ENCODE results near the gene BMP6. TPM values are rescaled to one million over a fixed set of nuclear protein-coding genes. Genes with fewer than 3 reads are reported as not detected.

Gene BMP6
- total RNA-seq, 2 experiments from 2014 or later, result 0.38 to 1.1 TPM

- H2AFZ ChIP-seq (ENCODE audit: low read length), result no peak overlapping the region
- no peaks in the 10 kb centered on the region for H3K9me2 ChIP-seq (ENCODE audit: insufficient read depth, low read length)
- no peak for DNase-seq (ENCODE audit: low spot score)
- no TSS peak for BruUV-seq (replicated peaks)
- H3K4me2 ChIP-seq (ENCODE audit: low read length), result no peak overlapping the region
- intact Hi-C loops (cut with micrococcal nuclease; ENCODE audit: unreplicated experiment), result no loop called here
- ChIA-PET CTCF (ENCODE audit: unreplicated experiment) (no interaction called here), POLR2A (interaction anchor here (0.7 kb wide), 1 partner anchor 166 kb away, joined by 4 read pairs; no protein-coding TSS in a partner anchor)
- no peak overlapping the region for H3K27ac ChIP-seq (ENCODE audit: low read depth, low read length, poor library complexity, severe bottlenecking)
- H3K36me3 ChIP-seq (ENCODE audit: insufficient read depth, low read length), result no peaks in the 10 kb centered on the region
- no peak overlapping the region for H3K4me3 ChIP-seq (ENCODE audit: low read depth, low read length, poor library complexity, severe bottlenecking)
- H3K4me1 ChIP-seq (ENCODE audit: insufficient read depth, low read length, poor library complexity, severe bottlenecking), result no peaks in the 10 kb centered on the region
- H3K79me2 ChIP-seq (ENCODE audit: insufficient read depth, low read depth, low read length), result no peaks in the 10 kb centered on the region
- H4K20me1 ChIP-seq (ENCODE audit: insufficient read depth, low read length), result no peaks in the 10 kb centered on the region; the same call in 1 of the 2 replicates
- no peak for TF ChIP-seq CTCF (conservative IDR thresholded peaks at IDR 0.05; ENCODE audit: low read length)
- no peak for TF ChIP-seq EZH2phosphoT487 (IDR thresholded peaks at IDR 0.05; ENCODE audit: borderline replicate concordance, low read depth, low read length)
- H3K9me3 ChIP-seq (ENCODE audit: low read length), result no peaks in the 10 kb centered on the region
Measured at GRCh38 chr6:7761051-7761450, 35.2 kb downstream of the BMP6 start.

GRCh38 chr6:7762760-7763159, 36.9 kb downstream of the BMP6 start:
- POLR2A ChIA-PET, result no interaction called here
- no TSS peak for BruUV-seq (replicated peaks)
- H3K4me3 ChIP-seq (ENCODE audit: low read depth, low read length, poor library complexity, severe bottlenecking), result no peak overlapping the region
- H3K9me3 ChIP-seq (ENCODE audit: low read length), result no peaks in the 10 kb centered on the region
- H3K4me1 ChIP-seq (ENCODE audit: insufficient read depth, low read length, poor library complexity, severe bottlenecking), result no peaks in the 10 kb centered on the region
- DNase-seq (ENCODE audit: low spot score), result no peak
- H3K4me2 ChIP-seq (ENCODE audit: low read length), result no peak overlapping the region
- H3K36me3 ChIP-seq (ENCODE audit: insufficient read depth, low read length), result no peaks in the 10 kb centered on the region
- intact Hi-C loops (cut with micrococcal nuclease; ENCODE audit: unreplicated experiment), result no loop called here
- no peak overlapping the region for H3K27ac ChIP-seq (ENCODE audit: low read depth, low read length, poor library complexity, severe bottlenecking)
- no peaks in the 10 kb centered on the region for H3K9me2 ChIP-seq (ENCODE audit: insufficient read depth, low read length)
- H2AFZ ChIP-seq (ENCODE audit: low read length), result no peak overlapping the region
- H3K79me2 ChIP-seq (ENCODE audit: insufficient read depth, low read depth, low read length), result no peaks in the 10 kb centered on the region
- CTCF ChIA-PET (ENCODE audit: unreplicated experiment), result no interaction called here
- TF ChIP-seq CTCF (conservative IDR thresholded peaks at IDR 0.05; ENCODE audit: low read length) (no peak), EZH2phosphoT487 (IDR thresholded peaks at IDR 0.05; ENCODE audit: borderline replicate concordance, low read depth, low read length) (no peak)
- H4K20me1 ChIP-seq (ENCODE audit: insufficient read depth, low read length), result no peaks in the 10 kb centered on the region; the same call in 1 of the 2 replicates

GRCh38 chr6:7763881-7764280, 38.0 kb downstream of the BMP6 start:
- ChIA-PET CTCF (ENCODE audit: unreplicated experiment) (no interaction called here), POLR2A (interaction anchor here (0.6 to 1.3 kb wide), 3 partner anchors 11 to 183 kb away, joined by 3 read pairs; no protein-coding TSS in a partner anchor)
- Histone ChIP-seq H3K79me2 (ENCODE audit: insufficient read depth, low read depth, low read length) (no peaks in the 10 kb centered on the region), H3K4me3 (ENCODE audit: low read depth, low read length, poor library complexity, severe bottlenecking) (no peak overlapping the region), H3K9me2 (ENCODE audit: insufficient read depth, low read length) (no peaks in the 10 kb centered on the region), H2AFZ (ENCODE audit: low read length) (no peak overlapping the region), H3K9me3 (ENCODE audit: low read length) (no peaks in the 10 kb centered on the region), H3K36me3 (ENCODE audit: insufficient read depth, low read length) (no peaks in the 10 kb centered on the region), H3K4me1 (ENCODE audit: insufficient read depth, low read length, poor library complexity, severe bottlenecking) (no peaks in the 10 kb centered on the region), H3K27ac (ENCODE audit: low read depth, low read length, poor library complexity, severe bottlenecking) (no peak overlapping the region), H3K4me2 (ENCODE audit: low read length) (no peak overlapping the region), H4K20me1 (ENCODE audit: insufficient read depth, low read length) (no peaks in the 10 kb centered on the region; the same call in 1 of the 2 replicates)
- no TSS peak for BruUV-seq (replicated peaks)
- intact Hi-C loops (cut with micrococcal nuclease; ENCODE audit: unreplicated experiment), result no loop called here
- no peak for DNase-seq (ENCODE audit: low spot score)
- no peak for TF ChIP-seq CTCF (conservative IDR thresholded peaks at IDR 0.05; ENCODE audit: low read length)
- TF ChIP-seq EZH2phosphoT487 (IDR thresholded peaks at IDR 0.05; ENCODE audit: borderline replicate concordance, low read depth, low read length), result no peak

All from OCI-LY7 (cell line).